Kidney capillary endothelial cell (primary cell): Measurements from ENCODE around the gene USP12.
"Not testable (repeated sequence)": the region's sequence is repeated elsewhere in the genome, so short reads cannot be mapped to it uniquely, and the experiment has no call there.

ENCODE experiments used
- DNase-seq: peaks from one replicate; pipeline ENCODE4 v3.0.0-alpha.2; 2018; ENCODE audit warnings: low spot score

USP12 gene

DNA sequence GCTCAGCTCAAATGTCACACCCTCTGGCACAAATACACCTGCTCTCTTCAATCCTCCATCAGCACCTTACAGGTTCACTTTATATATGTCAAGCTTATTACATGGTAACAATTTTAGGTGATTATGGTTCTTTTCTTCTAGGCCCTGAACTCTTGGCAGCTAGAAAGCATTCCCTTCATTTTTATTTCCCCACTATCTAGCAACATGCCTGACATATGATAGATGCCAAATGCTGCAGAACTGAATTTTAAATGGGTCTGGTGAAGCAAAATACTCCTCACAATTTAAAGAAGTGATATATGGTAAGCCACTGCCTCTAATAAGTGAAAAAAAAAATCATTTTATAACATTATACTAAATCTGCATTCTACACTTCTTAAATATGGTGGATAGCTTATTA, 95.2 kb downstream of the USP12 start:
- DNase-seq, result no peak

DNA sequence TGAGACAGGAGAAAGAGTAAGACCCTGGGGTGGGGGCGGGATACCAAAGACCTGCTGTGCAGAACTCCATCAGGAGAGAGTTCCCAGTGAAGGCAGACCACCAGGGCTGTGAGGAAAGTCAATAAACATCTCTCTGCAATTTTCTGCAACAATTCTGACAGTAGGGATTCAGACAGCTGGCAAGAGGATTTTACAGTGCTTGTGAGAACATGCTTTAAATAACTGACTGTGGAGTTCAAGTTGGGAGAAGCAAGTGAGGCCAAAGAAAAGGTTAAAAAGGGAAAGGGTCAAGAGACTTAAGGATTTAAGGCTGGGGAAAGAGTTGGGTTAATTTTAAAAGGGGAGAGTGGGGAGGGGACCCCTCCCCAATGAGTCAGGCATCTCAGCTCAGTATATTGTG, 98.4 kb downstream of the USP12 start:
- no peak for DNase-seq

DNA sequence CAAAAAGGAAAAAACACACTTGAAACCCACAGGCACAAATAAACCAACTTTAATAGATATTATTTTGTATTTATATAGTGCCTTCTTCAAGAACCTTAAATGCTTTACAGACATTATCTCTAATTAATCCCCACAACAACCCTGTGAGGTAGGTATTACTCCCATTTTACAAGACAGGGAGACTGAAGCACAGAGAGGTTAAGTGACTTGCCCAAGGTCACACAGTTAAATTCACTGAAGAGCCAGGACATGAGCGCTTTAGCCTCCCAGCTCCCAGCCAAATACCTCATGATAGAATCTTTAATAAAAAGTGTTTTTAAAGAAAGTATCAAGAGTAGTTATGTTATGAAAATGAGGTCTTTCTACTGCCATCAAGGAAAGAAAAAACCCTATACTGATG, 105.5 kb downstream of the USP12 start:
- not testable (repeated sequence) for DNase-seq

DNA sequence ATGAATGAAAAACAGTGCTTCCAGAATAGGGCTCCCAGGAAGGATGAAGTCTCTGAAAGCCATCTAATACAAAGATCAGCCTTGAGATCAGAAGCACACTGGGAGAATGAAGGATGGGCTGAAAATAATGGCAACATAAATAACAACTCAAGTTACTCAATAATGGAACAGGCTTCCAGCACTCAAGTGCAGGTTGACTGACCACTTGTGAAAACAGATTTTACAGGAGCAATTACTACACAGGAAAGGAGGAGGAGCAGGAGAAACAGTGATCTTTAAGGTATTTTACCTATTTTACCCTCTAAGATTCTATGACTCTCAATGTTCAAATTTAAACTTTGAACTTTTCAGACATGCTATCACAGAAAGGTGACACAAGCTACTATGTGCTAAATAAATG, 106.0 kb downstream of the USP12 start:
- no peak for DNase-seq

GRCh38 chr13:27064252-27064995, 107.2 kb downstream of the USP12 start:
- no peak for DNase-seq

GRCh38 chr13:27057817-27058216, 113.8 kb downstream of the USP12 start:
- no peak for DNase-seq

GRCh38 chr13:27055526-27055925, 116.1 kb downstream of the USP12 start:
- DNase-seq, result no peak

GRCh38 chr13:27054760-27055159, 116.9 kb downstream of the USP12 start:
- no peak for DNase-seq

DNA sequence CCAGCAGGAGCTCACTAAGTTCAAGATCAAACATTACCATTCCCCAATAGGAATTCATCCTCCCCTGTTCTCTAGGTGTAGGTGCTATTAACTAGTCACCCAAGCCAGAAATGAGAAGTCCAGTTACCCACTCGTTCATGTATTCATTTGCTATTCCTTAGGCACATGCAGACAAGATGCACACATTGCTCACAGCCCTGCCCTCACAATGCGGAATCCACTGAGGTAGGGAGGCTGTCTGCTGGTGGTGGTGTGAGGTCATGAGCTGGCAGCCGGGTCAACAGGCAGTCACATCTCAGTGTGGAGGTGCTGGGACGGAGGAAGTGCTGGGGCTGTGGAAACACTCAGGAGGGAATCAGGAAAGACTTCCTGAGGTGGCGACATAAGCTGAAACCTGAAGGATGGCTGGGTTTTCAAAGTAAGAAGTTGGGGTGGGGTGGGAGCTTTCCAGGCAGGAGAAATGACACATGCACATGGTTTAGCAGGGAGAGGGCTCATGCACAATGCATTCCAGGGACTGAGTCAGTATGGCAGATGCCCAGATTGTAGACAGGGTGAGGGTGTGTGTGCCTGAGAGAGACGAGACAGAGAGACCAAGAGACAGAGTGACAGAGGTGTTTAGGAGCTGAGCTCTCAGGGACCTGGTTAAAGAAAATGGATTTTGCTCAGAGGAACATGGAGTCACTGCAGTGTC, 117.6 kb downstream of the USP12 start:
- DNase-seq, result peak; percentile 85

DNA sequence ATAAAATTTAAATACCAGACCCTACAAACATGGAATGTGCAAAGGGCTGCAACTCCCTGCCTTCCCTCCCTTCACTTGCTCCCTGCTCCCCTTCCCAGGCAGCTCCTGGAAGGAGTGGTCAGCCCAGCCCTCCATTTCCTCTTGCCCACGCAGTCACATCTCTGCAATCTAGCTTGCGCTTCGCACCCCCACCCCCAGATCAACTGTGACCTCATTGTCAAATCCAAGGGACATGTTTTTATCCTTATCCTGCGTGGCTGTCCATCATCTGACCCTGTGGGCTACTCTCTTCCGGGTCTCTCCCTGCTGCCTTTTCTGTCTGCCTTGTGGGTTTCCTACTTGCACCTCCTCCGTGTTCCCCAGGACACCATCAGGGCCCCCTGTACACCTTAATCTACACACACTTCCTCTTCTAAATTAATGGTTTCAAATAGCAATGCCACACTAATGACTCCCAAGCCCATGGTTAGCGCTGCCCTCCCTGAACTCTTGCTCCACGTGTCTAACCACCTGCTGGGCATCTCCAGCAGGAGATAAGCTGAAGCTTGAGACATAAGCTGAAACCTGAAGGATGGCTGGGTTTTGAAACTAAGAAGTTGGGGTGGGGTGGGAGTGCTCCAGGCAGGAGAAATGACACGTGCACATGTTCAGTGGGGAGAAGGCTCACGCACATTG, 118.3 kb downstream of the USP12 start:
- no peak for DNase-seq

GRCh38 chr13:27052551-27053208, 118.9 kb downstream of the USP12 start:
- no peak for DNase-seq

DNA sequence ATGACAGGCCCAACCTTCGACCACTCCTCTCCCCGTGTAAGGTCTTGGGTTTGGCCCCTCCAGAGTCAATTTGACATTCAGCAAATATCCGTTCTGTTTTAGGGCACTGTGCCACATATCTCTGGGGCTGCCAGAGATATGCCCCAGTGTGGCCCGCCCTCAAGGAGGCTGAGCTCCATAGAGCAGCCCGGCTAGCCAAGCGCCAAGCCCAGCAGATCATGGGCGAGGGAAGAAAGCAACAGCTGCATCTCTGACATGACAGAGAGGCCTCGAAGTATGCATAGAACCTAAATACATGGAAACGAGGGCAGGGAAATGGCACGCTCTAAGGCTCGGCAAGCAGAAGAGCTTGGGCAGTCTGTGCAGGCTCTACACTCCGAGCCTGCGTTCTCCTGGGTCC, 124.5 kb downstream of the USP12 start:
- DNase-seq, result no peak

DNA sequence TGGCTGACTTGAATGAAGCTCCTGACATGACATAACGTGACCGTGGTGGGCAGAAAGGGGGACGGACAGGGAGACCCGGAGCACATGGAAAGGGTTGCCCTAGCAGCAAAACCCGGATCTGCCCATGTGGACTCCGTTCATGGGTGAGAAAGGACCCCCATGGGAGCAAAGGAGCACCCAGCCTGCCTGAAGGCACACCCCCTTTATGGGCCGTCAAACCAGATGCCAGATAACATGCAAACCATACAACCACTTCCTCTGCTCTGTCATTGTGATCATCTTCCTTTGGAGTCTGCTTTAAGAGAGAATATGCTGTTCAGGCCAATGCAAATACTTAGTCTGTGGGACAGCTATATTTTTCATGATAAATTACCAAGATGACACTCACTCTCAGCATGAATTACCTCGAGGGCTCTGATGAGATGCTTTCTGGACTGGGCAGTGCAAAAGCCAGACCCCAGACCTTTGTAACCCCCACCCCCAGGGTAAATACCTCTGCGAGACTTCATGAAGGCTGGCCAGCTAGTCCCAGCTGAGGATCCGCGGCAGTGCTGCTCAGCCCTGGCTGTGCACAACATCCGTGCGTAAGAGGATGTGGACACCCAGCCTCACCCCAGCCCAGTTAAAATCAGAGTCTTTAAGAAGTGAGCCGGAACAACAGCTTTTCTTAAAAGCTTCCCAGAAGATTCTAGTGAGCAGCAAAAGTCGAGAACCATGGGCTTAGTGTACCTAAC, 126.6 kb downstream of the USP12 start:
- DNase-seq, result no peak

- DNase-seq, result peak; percentile 79
Observed at GRCh38 chr13:27043013-27043412, 128.6 kb downstream of the USP12 start.

GRCh38 chr13:27041341-27041740, 130.3 kb downstream of the USP12 start:
- DNase-seq, result no peak

DNA sequence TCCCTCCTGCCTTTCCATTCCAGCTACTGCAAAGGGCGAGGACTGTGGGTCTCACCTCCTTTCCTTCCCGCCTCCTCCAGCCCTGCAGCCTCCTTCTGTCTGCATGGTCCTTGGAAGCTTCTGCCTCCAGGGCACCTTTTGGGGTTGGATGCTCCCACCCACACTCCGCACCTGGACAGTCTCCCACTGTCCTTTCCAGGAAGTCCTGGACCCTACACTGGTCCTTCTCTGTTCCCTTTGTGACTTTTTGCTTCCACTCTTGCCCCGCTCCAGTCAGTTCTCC, 130.8 kb downstream of the USP12 start:
- DNase-seq, result no peak

- no peak for DNase-seq
Observed at GRCh38 chr13:27039171-27039701, 132.4 kb downstream of the USP12 start.

DNA sequence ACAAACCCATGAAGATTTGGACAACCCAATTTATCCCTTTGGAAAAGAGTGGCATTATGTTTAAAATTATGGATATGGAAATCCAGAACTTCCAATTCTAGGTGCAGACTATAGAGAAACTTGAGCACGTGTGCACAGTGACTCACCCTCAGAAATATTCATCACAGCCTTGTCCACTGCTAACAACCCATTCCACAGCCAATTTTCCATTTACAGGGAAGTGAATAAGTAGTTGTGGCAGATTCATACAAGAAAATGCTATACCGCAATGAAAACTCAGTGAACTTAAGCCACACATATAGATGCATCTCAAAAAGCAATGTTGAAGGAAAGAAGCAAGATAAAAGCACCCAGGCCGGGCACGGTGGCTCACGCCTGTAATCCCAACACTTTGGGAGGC, 133.3 kb downstream of the USP12 start:
- DNase-seq, result no peak

GRCh38 chr13:27037571-27037970, 134.0 kb downstream of the USP12 start:
- DNase-seq, result no peak

DNA sequence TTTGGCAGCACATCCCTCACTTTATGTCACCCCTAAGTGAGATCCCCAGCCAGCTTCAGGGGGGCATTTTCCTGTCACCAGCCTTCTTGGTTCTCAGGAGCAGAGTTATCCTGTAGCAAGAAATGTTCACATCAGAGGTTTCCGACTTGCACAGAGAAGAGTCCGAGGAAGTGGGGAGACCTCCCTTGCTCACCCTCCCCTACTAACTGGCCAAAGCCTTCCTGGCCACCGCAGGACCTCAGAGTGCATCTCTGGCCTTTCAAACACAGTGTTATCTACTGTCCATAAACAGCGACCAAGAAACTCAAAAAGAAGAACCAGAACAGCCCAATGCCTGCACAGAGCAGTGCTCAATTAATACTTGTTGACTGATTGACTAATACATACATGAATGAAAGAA, 134.4 kb downstream of the USP12 start:
- no peak for DNase-seq

DNA sequence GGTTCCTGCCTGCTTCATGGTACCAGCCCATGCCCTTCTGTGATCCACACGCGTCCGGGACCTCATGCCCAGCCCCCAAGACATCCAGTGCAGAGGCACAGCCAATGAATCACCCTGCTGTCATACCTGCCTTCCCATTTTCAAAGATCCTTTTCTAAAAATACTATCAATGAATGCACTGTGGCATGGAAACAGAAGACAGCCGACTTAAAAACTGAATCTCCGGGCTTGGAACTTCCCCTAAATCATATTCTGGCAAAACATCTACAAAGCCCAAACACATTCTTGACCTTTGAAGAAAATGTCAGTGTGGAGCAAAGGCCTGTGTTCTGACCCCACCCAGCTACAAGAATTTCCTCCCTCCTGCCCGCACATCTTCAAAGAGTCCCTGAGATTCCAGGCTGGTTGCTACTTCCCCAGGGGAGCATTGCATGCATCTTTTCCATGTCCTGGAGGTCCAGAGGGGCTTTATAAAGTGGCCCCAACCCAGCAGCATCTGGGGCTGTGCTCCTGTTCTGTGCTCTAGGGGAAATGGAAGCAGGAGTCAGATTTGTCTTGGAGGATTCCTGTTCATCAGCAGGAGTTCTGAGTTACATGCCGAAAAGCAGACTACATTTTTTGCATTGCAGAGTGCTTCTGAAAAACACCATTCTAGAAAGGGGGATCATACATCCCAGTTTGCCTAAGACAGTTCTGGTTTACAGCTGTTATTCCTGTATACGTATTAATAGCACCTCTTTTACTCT, 135.2 kb downstream of the USP12 start:
- no peak for DNase-seq
